Measurements from ENCODE around the gene SLC11A2.

Gene SLC11A2

GRCh38 chr12:51059086-51059485 lies 32.9 kb upstream of the SLC11A2 start:
- H3K36me3 ChIP-seq (ENCODE audit: control insufficient read depth in 1 of 2, insufficient read depth in 2 of 2, low read length in 2 of 2): peaks cover 20 to 46% of the 10 kb centered on the region in 2 experiments
- no peak overlapping the region for H3K4me2 ChIP-seq (ENCODE audit: low read length)
- H3K4me3 ChIP-seq (ENCODE audit: low read depth, low read length): no peak overlapping the region
- no peak overlapping the region for H4K91ac ChIP-seq (ENCODE audit: low read depth, low read length)
- WGBS (ENCODE audit: extremely low coverage, insufficient coverage, insufficient read length): no CpG with 5 or more reads among the region's 7 CpGs
- DNase-seq: no peak
- no peak overlapping the region for H3K4ac ChIP-seq (ENCODE audit: low read depth, low read length)
- no peak overlapping the region for H2AK5ac ChIP-seq (ENCODE audit: low read length)
- H2BK12ac ChIP-seq (ENCODE audit: low read length): no peak overlapping the region
- no peak overlapping the region for H2AFZ ChIP-seq (ENCODE audit: insufficient read depth, low read length, poor library complexity)
- H4K8ac ChIP-seq (ENCODE audit: low read depth, low read length): no peak overlapping the region
- no peak overlapping the region for H3K27ac ChIP-seq (ENCODE audit: low read depth, low read length)
- no peak overlapping the region for H3K18ac ChIP-seq (ENCODE audit: low read length)
- no peak overlapping the region for H3K14ac ChIP-seq (ENCODE audit: low read length)
- H2BK5ac ChIP-seq (ENCODE audit: low read depth, low read length, poor library complexity): no peak overlapping the region
- H3K79me2 ChIP-seq (ENCODE audit: control insufficient read depth, insufficient read depth, low read length, poor library complexity): no peaks in the 10 kb centered on the region
- H2BK120ac ChIP-seq (ENCODE audit: insufficient read depth, low read length, poor library complexity): no peak overlapping the region
- no peak overlapping the region for H4K12ac ChIP-seq (ENCODE audit: low read depth, low read length)
- H3K9me3 ChIP-seq (ENCODE audit: insufficient read depth, low read depth, low read length): no peaks in the 10 kb centered on the region
- H3K79me1 ChIP-seq (ENCODE audit: low read length): no peaks in the 10 kb centered on the region
- no peak overlapping the region for H3K23ac ChIP-seq (ENCODE audit: low read length)
- H3K9ac ChIP-seq (ENCODE audit: low read length): no peak overlapping the region
- no peaks in the 10 kb centered on the region for H3K4me1 ChIP-seq (ENCODE audit: control insufficient read depth in 1 of 2, insufficient read depth in 2 of 2, low read length in 2 of 2)
- no peaks in the 10 kb centered on the region for H3K27me3 ChIP-seq (ENCODE audit: insufficient read depth, low read length)

GRCh38 chr12:51056242-51056641 lies 30.1 kb upstream of the SLC11A2 start:
- H4K91ac ChIP-seq (ENCODE audit: low read depth, low read length): no peak overlapping the region
- H3K9me3 ChIP-seq (ENCODE audit: insufficient read depth, low read depth, low read length): no peaks in the 10 kb centered on the region
- H3K18ac ChIP-seq (ENCODE audit: low read length): no peak overlapping the region
- peaks cover 12 to 28% of the 10 kb centered on the region in 2 experiments for H3K36me3 ChIP-seq (ENCODE audit: control insufficient read depth in 1 of 2, insufficient read depth in 2 of 2, low read length in 2 of 2)
- no peak overlapping the region for H3K23ac ChIP-seq (ENCODE audit: low read length)
- H3K27ac ChIP-seq (ENCODE audit: low read depth, low read length): no peak overlapping the region
- no peak overlapping the region for H4K12ac ChIP-seq (ENCODE audit: low read depth, low read length)
- no peak overlapping the region for H2BK5ac ChIP-seq (ENCODE audit: low read depth, low read length, poor library complexity)
- no peak overlapping the region for H2AFZ ChIP-seq (ENCODE audit: insufficient read depth, low read length, poor library complexity)
- H2BK12ac ChIP-seq (ENCODE audit: low read length): no peak overlapping the region
- H4K8ac ChIP-seq (ENCODE audit: low read depth, low read length): no peak overlapping the region
- no CpG with 5 or more reads among the region's 5 CpGs for WGBS (ENCODE audit: extremely low coverage, insufficient coverage, insufficient read length)
- no peak overlapping the region for H3K4ac ChIP-seq (ENCODE audit: low read depth, low read length)
- no peak overlapping the region for H3K9ac ChIP-seq (ENCODE audit: low read length)
- H3K4me3 ChIP-seq (ENCODE audit: low read depth, low read length): no peak overlapping the region
- no peaks in the 10 kb centered on the region for H3K79me2 ChIP-seq (ENCODE audit: control insufficient read depth, insufficient read depth, low read length, poor library complexity)
- H2BK120ac ChIP-seq (ENCODE audit: insufficient read depth, low read length, poor library complexity): no peak overlapping the region
- no peaks in the 10 kb centered on the region for H3K27me3 ChIP-seq (ENCODE audit: insufficient read depth, low read length)
- no peak overlapping the region for H3K14ac ChIP-seq (ENCODE audit: low read length)
- peak; percentile 54 to 68 for DNase-seq
- no peak overlapping the region for H3K4me2 ChIP-seq (ENCODE audit: low read length)
- H3K4me1 ChIP-seq (ENCODE audit: control insufficient read depth in 1 of 2, insufficient read depth in 2 of 2, low read length in 2 of 2): no peaks in the 10 kb centered on the region
- no peak overlapping the region for H2AK5ac ChIP-seq (ENCODE audit: low read length)
- no peaks in the 10 kb centered on the region for H3K79me1 ChIP-seq (ENCODE audit: low read length)

DNA sequence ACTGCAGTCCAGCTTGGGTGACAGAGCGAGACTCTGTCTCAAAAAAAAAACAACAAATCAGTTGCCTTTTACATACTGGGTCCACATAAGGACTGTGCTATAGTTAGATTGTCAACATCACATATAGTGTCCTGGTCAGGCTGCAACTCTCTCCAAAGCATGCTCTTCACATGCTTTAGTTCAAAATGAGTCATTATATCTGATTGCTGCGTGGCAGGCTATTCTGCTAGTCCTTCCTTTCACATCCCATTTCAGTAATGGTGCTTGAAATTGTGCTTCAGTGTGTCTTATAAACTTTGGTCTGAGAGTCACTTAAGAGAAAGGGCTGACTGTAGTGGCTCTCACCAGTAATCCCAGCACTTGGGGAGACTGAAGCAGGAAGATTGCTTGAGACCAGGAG lies 28.9 kb upstream of the SLC11A2 start:
- H3K9me3 ChIP-seq (ENCODE audit: insufficient read depth, low read depth, low read length): no peaks in the 10 kb centered on the region
- no peaks in the 10 kb centered on the region for H3K27me3 ChIP-seq (ENCODE audit: insufficient read depth, low read length)
- H3K23ac ChIP-seq (ENCODE audit: low read length): no peak overlapping the region
- H4K91ac ChIP-seq (ENCODE audit: low read depth, low read length): no peak overlapping the region
- H2BK12ac ChIP-seq (ENCODE audit: low read length): no peak overlapping the region
- H3K4me3 ChIP-seq (ENCODE audit: low read depth, low read length): no peak overlapping the region
- H2BK120ac ChIP-seq (ENCODE audit: insufficient read depth, low read length, poor library complexity): no peak overlapping the region
- H2AFZ ChIP-seq (ENCODE audit: insufficient read depth, low read length, poor library complexity): no peak overlapping the region
- H2BK5ac ChIP-seq (ENCODE audit: low read depth, low read length, poor library complexity): no peak overlapping the region
- no CpG with 5 or more reads among the region's 2 CpGs for WGBS (ENCODE audit: extremely low coverage, insufficient coverage, insufficient read length)
- no peaks in the 10 kb centered on the region for H3K79me2 ChIP-seq (ENCODE audit: control insufficient read depth, insufficient read depth, low read length, poor library complexity)
- no peak overlapping the region for H3K18ac ChIP-seq (ENCODE audit: low read length)
- no peaks in the 10 kb centered on the region for H3K79me1 ChIP-seq (ENCODE audit: low read length)
- H2AK5ac ChIP-seq (ENCODE audit: low read length): no peak overlapping the region
- H3K27ac ChIP-seq (ENCODE audit: low read depth, low read length): no peak overlapping the region
- H3K9ac ChIP-seq (ENCODE audit: low read length): no peak overlapping the region
- H3K4me1 ChIP-seq (ENCODE audit: control insufficient read depth in 1 of 2, insufficient read depth in 2 of 2, low read length in 2 of 2): no peaks in the 10 kb centered on the region
- H4K12ac ChIP-seq (ENCODE audit: low read depth, low read length): no peak overlapping the region
- peak in 1 of 2 donors; percentile 34 for DNase-seq
- no peak overlapping the region for H3K4ac ChIP-seq (ENCODE audit: low read depth, low read length)
- H3K36me3 ChIP-seq (ENCODE audit: control insufficient read depth in 1 of 2, insufficient read depth in 2 of 2, low read length in 2 of 2): peaks cover 12 to 27% of the 10 kb centered on the region in 2 experiments
- H3K14ac ChIP-seq (ENCODE audit: low read length): no peak overlapping the region
- H3K4me2 ChIP-seq (ENCODE audit: low read length): no peak overlapping the region
- no peak overlapping the region for H4K8ac ChIP-seq (ENCODE audit: low read depth, low read length)

DNA sequence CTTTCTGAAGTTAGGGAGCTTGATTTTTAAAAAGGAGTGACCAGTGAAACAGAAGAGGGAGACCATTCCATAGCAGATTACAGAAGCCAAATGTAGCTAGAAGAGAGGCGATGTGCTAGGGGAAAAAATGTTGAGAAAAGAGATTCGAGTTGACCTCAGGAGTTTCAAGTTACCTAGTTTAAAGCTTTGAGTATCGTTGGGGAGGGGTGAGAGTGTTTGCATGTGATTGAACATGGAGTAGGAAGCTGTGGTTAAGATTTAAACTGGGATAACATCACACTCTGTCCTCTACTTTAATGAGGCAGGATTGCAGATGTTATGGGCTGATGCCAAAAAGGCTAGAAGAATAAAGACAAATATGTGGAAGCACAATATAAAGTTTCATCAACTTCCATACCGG lies 25.6 kb upstream of the SLC11A2 start:
- no peak overlapping the region for H3K14ac ChIP-seq (ENCODE audit: low read length)
- H3K27me3 ChIP-seq (ENCODE audit: insufficient read depth, low read length): no peaks in the 10 kb centered on the region
- no peak overlapping the region for H3K4ac ChIP-seq (ENCODE audit: low read depth, low read length)
- no peak overlapping the region for H3K9ac ChIP-seq (ENCODE audit: low read length)
- H2BK5ac ChIP-seq (ENCODE audit: low read depth, low read length, poor library complexity): no peak overlapping the region
- no peak overlapping the region for H2AK5ac ChIP-seq (ENCODE audit: low read length)
- H4K8ac ChIP-seq (ENCODE audit: low read depth, low read length): no peak overlapping the region
- H2BK12ac ChIP-seq (ENCODE audit: low read length): no peak overlapping the region
- H3K4me1 ChIP-seq (ENCODE audit: control insufficient read depth in 1 of 2, insufficient read depth in 2 of 2, low read length in 2 of 2): peaks cover 4 to 6% of the 10 kb centered on the region in 2 experiments
- H3K4me2 ChIP-seq (ENCODE audit: low read length): no peak overlapping the region
- peaks cover 7 to 9% of the 10 kb centered on the region in 2 experiments for H3K36me3 ChIP-seq (ENCODE audit: control insufficient read depth in 1 of 2, insufficient read depth in 2 of 2, low read length in 2 of 2)
- no peaks in the 10 kb centered on the region for H3K9me3 ChIP-seq (ENCODE audit: insufficient read depth, low read depth, low read length)
- WGBS (ENCODE audit: extremely low coverage, insufficient coverage, insufficient read length): no CpG with 5 or more reads among the region's 4 CpGs
- H3K79me2 ChIP-seq (ENCODE audit: control insufficient read depth, insufficient read depth, low read length, poor library complexity): peaks cover 6% of the 10 kb centered on the region
- no peak for DNase-seq
- H3K79me1 ChIP-seq (ENCODE audit: low read length): peaks cover 11% of the 10 kb centered on the region
- no peak overlapping the region for H3K4me3 ChIP-seq (ENCODE audit: low read depth, low read length)
- no peak overlapping the region for H2AFZ ChIP-seq (ENCODE audit: insufficient read depth, low read length, poor library complexity)
- no peak overlapping the region for H3K18ac ChIP-seq (ENCODE audit: low read length)
- no peak overlapping the region for H2BK120ac ChIP-seq (ENCODE audit: insufficient read depth, low read length, poor library complexity)
- no peak overlapping the region for H4K91ac ChIP-seq (ENCODE audit: low read depth, low read length)
- no peak overlapping the region for H4K12ac ChIP-seq (ENCODE audit: low read depth, low read length)
- H3K27ac ChIP-seq (ENCODE audit: low read depth, low read length): no peak overlapping the region
- no peak overlapping the region for H3K23ac ChIP-seq (ENCODE audit: low read length)

All from trophoblast cell (in vitro differentiated cells and primary cell).